DND-41 (cell line): ENCODE results near the gene HOXA4.

Experiments used
- ATAC-seq: fragments of 200-7000 bp; cut with Tn5 transposase; 3 replicates; pipeline ENCODE4 v1.9.1; 2021; ENCODE audit warnings: low read depth; ENCODE audit not compliant: insufficient read depth
- DNase-seq: peaks from one replicate; pipeline ENCODE4 v3.0.0-alpha.2; 2020
- H2AFZ ChIP-seq: 2 replicates; pipeline ENCODE4 v1.6.0; 2012; ENCODE audit warnings: low read depth, low read length
- H3K27ac ChIP-seq: 2 replicates; pipeline ENCODE4 v1.5.1; 2012; ENCODE audit warnings: low read length, inconsistent platforms
- H3K27me3 ChIP-seq: fragments of 200-600 bp; sonication (generic); 2 replicates; pipeline ENCODE4 v1.6.0; 2012; ENCODE audit warnings: low read length, mild to moderate bottlenecking, inconsistent platforms; ENCODE audit not compliant: insufficient read depth, poor library complexity
- H3K36me3 ChIP-seq: 2 replicates; pipeline ENCODE4 v1.5.1; 2012; ENCODE audit warnings: low read length, inconsistent platforms; ENCODE audit not compliant: insufficient read depth
- H3K4me1 ChIP-seq: 2 replicates; pipeline ENCODE4 v1.5.1; 2012; ENCODE audit warnings: mild to moderate bottlenecking, low read length; ENCODE audit not compliant: insufficient read depth
- H3K4me2 ChIP-seq: 2 replicates; pipeline ENCODE4 v1.6.0; 2012; ENCODE audit warnings: mild to moderate bottlenecking, moderate library complexity, low read length, inconsistent platforms; ENCODE audit not compliant: insufficient read depth
- H3K4me3 ChIP-seq, 2 experiments: fragments of 200-600 bp in 1 of 2; shearing (Covaris generic) in 1 of 2; 2 replicates each; pipeline ENCODE4 v1.5.1; 2012 to 2016; ENCODE audit warnings: inconsistent platforms in 2 of 2, low read length in 2 of 2, mild to moderate bottlenecking in 2 of 2, low read depth in 1 of 2, moderate library complexity in 1 of 2
- H3K79me2 ChIP-seq: 2 replicates; pipeline ENCODE4 v1.6.0; 2012; ENCODE audit warnings: low read length, inconsistent platforms; ENCODE audit not compliant: insufficient read depth
- H3K9ac ChIP-seq: 2 replicates; pipeline ENCODE4 v1.6.0; 2012; ENCODE audit warnings: low read depth, mild to moderate bottlenecking, inconsistent platforms, low read length, moderate library complexity
- H3K9me3 ChIP-seq: 2 replicates; pipeline ENCODE4 v1.5.1; 2012; ENCODE audit warnings: low read length, moderate library complexity, mild to moderate bottlenecking, inconsistent platforms; ENCODE audit not compliant: insufficient read depth, severe bottlenecking
- H4K20me1 ChIP-seq: 2 replicates; pipeline ENCODE4 v1.6.0; 2012; ENCODE audit warnings: low read length; ENCODE audit not compliant: insufficient read depth
- CTCF ChIP-seq: IDR thresholded peaks from 2 replicates; pipeline ENCODE4 v1.5.1; 2012; ENCODE audit warnings: borderline replicate concordance, low read length, moderate library complexity, mild to moderate bottlenecking; ENCODE audit not compliant: poor library complexity, severe bottlenecking; ENCODE audit errors: extremely low read depth
- EZH2 ChIP-seq: IDR thresholded peaks from 3 replicates; pipeline ENCODE4 v1.6.1; 2012; ENCODE audit warnings: borderline replicate concordance, low read depth, mild to moderate bottlenecking, moderate library complexity, low read length, inconsistent platforms; ENCODE audit not compliant: severe bottlenecking

HOXA4 gene

GRCh38 chr7:27096768-27097514 lies 33.6 kb downstream of the HOXA4 start:
- TF ChIP-seq EZH2 (no peak), CTCF (no peak)
- ATAC-seq (no peak), DNase-seq (no peak)
- Histone ChIP-seq H3K27me3 (peaks cover 2% of the 10 kb centered on the region), H3K4me3 (no peak overlapping the region), H3K4me1 (no peaks in the 10 kb centered on the region), H3K9ac (no peak overlapping the region), H3K27ac (no peak overlapping the region), H3K9me3 (no peaks in the 10 kb centered on the region), H3K36me3 (no peaks in the 10 kb centered on the region), H2AFZ (no peak overlapping the region), H4K20me1 (no peaks in the 10 kb centered on the region), H3K4me2 (no peak overlapping the region), H3K79me2 (no peaks in the 10 kb centered on the region)

- H3K9me3 ChIP-seq = no peaks in the 10 kb centered on the region
- peaks cover 6% of the 10 kb centered on the region for H3K27me3 ChIP-seq
- ATAC-seq (no peak), DNase-seq (no peak)
- TF ChIP-seq CTCF (no peak), EZH2 (no peak)
- no peak within 1 kb of the TSS for H3K4me2 ChIP-seq
- H3K4me1 ChIP-seq = no peaks in the 10 kb centered on the region
- H3K4me3 ChIP-seq = no peak within 1 kb of the TSS
- no peaks in the 10 kb centered on the region for H3K79me2 ChIP-seq
- H3K36me3 ChIP-seq = no peaks in the 10 kb centered on the region
- no peak within 1 kb of the TSS for H2AFZ ChIP-seq
- H3K9ac ChIP-seq = no peak within 1 kb of the TSS
- H4K20me1 ChIP-seq = no peaks in the 10 kb centered on the region
- H3K27ac ChIP-seq = no peak within 1 kb of the TSS
Measured at GRCh38 chr7:27095897-27096767, 34.4 kb downstream of the HOXA4 start, which contains the start of gene HOXA1. TSS of gene HOXA1 (minus strand) at chr7:27096000. CDS start at chr7:27095912, 88 bp downstream.

- H4K20me1 ChIP-seq = no peaks in the 10 kb centered on the region
- no peak overlapping the region for H3K27ac ChIP-seq
- no peaks in the 10 kb centered on the region for H3K4me1 ChIP-seq
Measured at GRCh38 chr7:27095050-27095896, 35.3 kb downstream of the HOXA4 start.

More at GRCh38 chr7:27095050-27095896, 35.3 kb downstream of the HOXA4 start:
- ATAC-seq (no peak), DNase-seq (no peak)
- no peaks in the 10 kb centered on the region for H3K9me3 ChIP-seq
- H3K27me3 ChIP-seq = peaks cover 9% of the 10 kb centered on the region
- H3K4me2 ChIP-seq = no peak overlapping the region
- TF ChIP-seq CTCF (no peak), EZH2 (no peak)
- no peaks in the 10 kb centered on the region for H3K36me3 ChIP-seq
- no peak overlapping the region for H3K9ac ChIP-seq
- H3K4me3 ChIP-seq = no peak overlapping the region
- no peaks in the 10 kb centered on the region for H3K79me2 ChIP-seq
- H2AFZ ChIP-seq = no peak overlapping the region
